Stimulated activated CD8-positive, alpha-beta memory T cell treated with anti-CD3 and anti-CD28 coated beads, Interleukin-4, amount 100 ng/mL, for 4 hours (primary cell): ENCODE results near the gene MBD2.
"Not testable (repeated sequence)": the region's sequence is repeated elsewhere in the genome, so short reads cannot be mapped to it uniquely, and the experiment has no call there.

Experiments
- DNase-seq, 2 donors: peaks; one replicate each; pipeline ENCODE4 v3.0.0-alpha.2; 2020; ENCODE audit warnings: low read depth in 2 of 2, low spot score in 1 of 2

MBD2 gene

DNA sequence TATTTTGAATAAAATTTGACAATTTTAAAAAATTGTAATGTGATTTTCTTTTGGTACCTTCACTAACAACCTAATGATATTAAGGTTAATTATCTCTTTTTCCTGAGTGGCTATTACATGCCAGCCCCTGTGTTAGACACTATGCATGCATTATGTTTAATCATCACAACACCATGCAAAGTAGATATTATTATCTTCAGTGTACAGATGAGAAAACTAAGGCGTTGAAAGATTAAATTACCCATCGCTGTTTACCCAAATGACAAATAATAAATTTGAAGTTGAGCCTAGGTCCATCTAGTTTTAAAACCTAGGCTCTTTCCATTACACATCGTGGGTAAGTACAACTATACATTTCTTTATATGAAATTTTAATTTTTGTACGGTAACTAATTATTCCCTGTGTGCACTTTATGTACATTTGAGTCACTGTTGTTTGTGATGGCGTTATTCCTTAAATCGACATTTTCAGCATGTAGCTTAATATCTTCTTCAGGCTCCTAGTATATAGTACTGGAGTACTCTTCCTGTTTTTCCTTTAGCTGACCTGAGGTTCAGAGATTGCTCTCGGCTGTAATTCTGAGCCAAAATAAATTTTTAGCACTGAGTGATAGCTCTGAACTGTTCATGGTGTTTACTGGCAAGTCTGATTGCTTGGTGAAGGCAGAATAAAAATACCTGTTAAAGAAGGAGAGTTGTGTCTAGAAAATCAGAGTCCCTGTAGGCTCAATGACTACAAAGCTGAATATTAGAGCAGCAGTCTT is 13.9 kb upstream of the MBD2 start:
- no peak for DNase-seq

GRCh38 chr18:54235871-54236270 is 11.4 kb upstream of the MBD2 start:
- no peak for DNase-seq

GRCh38 chr18:54233747-54234146 is 9.3 kb upstream of the MBD2 start:
- no peak for DNase-seq

DNA sequence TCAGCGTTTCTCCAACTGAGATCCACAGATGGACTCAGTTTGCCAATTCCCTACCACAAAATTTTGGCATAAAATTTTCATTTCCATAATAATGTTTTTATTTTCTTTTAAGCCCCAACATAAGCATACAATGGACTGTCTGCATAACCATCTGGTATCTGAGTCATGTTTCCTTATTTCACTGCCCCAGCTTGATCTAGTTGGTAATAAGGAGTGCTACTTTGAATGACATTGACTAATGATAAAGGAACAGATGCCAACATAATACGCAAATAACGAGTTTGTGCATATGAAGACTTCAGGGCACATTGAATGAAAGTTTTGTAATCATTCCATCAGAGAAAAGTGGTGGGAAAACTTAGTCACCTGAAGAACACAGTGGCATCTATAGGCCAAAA is 8.8 kb upstream of the MBD2 start:
- DNase-seq: no peak

GRCh38 chr18:54232485-54233227 is 8.2 kb upstream of the MBD2 start:
- DNase-seq: no peak

GRCh38 chr18:54229421-54230059 is 5.1 kb upstream of the MBD2 start:
- DNase-seq: no peak

- no peak for DNase-seq
Measured at GRCh38 chr18:54228364-54228763, 3.9 kb upstream of the MBD2 start.

DNA sequence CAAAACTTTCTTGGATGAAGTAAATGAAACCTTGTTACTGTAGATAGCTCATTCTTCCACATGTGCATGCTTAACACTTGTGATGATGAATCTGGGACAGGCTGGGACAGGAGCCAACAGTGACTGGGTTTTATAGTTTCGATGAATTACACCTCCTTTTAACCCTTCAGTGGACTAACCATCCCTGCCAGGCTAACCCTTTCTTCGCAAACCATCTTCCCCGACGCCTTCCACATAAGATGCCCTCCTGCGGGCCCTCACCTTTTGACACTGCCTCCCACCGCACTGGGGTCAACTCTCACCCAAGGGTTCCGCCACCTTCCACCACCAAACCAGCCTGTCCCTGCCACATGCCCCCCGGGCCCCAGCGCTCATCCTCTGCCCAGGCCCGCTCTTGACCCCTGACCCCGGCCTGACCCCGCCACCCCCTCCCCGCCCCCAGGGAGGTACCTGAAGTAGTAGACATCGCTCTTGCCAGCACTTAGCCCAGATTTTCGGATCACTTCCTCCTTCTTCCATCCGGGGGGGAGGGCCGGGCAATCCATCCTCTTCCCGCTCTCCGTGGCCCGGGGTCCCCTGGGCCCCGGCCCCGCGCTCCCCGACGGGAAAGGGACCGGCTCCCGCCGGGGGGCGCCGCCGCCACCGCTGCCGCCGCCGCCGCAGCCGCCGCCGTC is 764 bp downstream of the MBD2 start:
- DNase-seq: no peak

DNA sequence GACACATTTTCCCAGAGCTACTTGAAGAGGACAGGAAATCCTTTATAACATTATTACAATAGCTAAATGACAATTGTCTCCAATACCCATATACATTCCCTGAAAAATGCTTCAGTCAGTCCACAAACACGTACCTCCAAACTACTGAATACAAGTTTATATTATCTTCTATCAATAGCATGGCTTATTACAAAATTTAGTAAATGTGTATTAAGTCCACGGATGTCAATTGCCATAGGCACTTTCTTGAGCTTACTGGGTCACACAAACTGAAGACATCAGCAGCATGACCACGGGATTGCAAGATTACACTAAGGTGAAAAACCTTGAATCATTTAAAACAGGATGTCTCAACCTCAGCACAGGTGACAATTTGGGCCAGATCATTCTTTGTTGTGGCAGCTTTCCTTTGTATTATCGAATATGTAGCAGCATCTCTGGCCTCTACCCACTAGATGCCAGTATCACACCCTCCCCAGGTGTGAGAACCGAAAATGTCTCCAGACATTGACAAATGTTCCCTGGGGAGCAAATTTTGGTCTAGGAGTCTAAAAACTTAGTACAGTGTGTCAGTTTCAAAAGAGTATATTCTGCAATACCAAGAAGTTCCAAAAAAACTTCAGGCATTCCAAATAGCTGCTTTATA is 1.4 kb downstream of the MBD2 start:
- DNase-seq: no peak

DNA sequence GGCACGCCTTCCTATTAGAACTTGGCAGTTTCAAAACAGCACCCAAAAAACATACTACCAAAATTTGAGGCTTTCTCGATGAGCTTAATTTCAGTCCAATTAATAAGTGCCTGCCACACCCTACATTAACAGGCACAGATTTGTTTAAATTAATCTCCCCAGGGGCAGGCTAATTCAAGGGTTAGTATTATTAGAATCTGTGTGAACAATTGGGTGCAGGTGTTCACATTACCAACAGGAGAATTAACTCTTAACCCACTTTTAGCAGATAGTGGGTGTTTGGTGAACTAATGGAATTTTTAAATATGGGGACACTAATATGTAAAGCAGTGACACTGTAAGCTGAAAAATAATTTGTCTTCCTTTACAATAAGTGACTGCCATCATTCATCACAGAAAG is 4.1 kb downstream of the MBD2 start:
- no peak for DNase-seq

DNA sequence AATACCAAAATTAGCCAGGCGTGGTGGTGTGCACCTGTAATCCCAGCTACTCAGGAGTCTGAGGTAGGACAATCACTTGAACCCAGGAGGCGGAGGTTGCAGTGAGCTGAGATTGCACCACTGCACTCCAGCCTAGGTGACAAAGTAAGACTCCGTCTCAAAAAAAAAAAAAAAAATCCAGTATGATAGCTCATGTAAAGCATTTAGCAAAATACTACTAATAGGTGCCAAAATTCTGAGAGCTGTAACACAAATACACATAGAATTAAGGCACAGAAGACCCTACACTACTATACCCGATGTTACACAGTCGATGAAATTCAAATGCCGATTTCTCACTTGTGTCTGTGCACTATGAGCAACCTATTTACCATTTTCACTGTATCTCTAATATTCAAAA is 5.7 kb downstream of the MBD2 start:
- not testable (repeated sequence) for DNase-seq

- DNase-seq: no peak
Measured at GRCh38 chr18:54218299-54218698, 6.2 kb downstream of the MBD2 start.

DNA sequence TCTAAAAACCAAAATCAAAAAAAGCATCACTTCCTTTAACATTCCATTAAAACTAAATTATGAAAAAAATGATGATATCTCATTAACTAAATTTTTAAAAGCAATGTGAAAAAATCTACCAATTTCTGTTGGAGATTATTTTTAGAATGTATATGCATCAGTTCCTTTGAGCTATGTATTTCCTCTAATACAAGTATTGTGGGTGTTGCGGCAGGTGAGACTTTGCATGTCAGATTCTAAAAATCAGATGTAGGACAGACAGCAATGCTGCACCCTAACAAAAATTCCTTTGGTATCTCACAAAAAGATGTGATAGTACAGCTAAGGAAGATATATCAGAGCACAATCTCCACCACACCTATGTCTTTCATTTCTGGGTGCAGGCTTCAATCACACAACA is 6.8 kb downstream of the MBD2 start:
- DNase-seq: no peak

DNA sequence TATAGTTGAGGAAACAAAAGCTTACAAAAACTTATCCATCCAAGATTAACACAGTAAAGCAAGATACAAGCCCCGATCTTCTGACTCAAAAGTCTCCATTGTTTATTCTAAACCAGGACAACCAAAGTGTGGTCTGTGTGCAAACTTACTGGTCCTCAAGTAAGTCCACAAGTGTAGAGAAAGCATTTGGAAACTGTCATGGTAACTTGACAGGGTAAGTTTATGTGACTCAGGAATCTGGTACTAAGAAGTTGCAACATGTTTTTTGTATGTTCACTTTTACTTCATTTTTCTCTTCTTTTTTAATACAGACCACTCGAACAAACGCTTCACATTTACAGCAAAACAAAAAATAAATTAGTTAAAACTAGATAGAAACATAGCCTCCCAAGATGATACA is 9.4 kb downstream of the MBD2 start:
- no peak for DNase-seq

GRCh38 chr18:54210463-54210862 is 14.0 kb downstream of the MBD2 start:
- no peak for DNase-seq

- no peak for DNase-seq
Measured at GRCh38 chr18:54209471-54210180, 14.8 kb downstream of the MBD2 start.

DNA sequence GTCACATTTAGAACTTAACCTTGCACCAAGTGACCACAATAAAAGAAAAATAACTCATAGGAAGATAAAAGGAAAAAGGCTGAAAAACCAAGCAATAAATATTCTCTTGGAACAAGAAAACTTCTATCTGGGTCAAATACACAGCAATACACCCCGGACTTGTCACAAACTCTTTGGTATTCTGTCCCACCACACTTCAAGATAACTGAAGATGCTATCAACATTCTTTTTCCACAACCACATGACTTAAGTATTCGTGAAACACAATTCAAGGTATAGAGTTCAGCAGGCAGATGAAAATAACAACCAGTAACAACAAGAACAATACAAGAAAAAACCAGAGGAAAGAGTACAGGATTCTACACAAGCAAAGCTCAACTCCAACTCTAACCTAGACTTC is 18.0 kb downstream of the MBD2 start:
- no peak for DNase-seq

GRCh38 chr18:54205959-54206358 is 18.5 kb downstream of the MBD2 start:
- no peak for DNase-seq

GRCh38 chr18:54205448-54205847 is 19.0 kb downstream of the MBD2 start:
- DNase-seq: not testable (repeated sequence)

- no peak for DNase-seq
Measured at GRCh38 chr18:54204883-54205282, 19.6 kb downstream of the MBD2 start.

DNA sequence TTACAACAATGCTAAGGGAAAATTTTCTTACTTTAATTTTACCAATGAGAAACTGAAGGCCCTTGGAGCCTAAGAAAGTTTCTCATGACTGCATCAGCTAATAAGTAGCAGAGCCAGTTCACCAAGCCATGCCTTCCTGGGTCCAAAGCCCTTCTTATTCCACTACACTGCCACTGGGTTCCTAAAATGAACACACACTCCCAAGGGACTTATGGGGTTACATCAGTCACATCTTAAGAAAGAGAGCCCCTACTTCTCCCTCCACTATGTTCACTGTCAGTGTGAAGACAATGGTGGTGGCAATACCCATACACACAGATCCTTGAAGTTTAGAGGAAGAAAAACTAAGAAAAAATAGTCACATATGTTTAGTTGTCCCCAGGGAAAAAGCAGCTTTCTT is 20.6 kb downstream of the MBD2 start:
- DNase-seq: no peak
